ENCODE results near the gene KCTD21.
"Not testable (repeated sequence)": the region's sequence is repeated elsewhere in the genome, so short reads cannot be mapped to it uniquely, and the experiment has no call there.

Gene KCTD21

DNA sequence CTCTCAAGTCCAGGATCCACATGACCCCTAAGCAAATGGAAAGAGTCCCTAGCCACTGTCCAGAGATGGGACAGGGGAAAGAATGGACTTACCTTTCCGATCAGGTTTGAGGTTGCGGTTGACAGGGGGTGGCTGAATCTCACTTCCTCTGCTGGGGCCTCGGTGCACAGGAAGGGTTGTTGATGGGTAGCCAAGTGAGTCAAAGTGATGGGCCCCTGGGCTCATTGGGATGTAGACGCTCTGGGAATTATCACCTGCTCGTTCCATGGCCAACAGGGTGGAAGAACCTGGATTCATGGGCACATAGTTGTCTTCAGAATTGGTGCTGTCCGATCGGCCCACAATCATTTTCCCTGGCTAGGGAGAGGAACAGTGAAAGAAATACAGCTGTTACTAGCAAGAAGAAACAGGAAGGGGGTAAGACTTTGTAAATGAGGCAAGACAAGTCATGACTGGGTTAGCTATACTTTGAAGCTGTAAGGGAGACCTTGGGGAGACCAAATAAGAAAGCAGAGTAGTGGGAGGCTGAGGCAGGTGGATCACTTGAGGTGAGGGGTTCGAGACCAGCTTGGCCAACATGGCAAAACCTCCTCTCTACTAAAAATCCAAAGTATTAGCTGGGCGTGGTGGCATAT is 35.0 kb upstream of the KCTD21 start:
- TF ChIP-seq, protein P1, sequence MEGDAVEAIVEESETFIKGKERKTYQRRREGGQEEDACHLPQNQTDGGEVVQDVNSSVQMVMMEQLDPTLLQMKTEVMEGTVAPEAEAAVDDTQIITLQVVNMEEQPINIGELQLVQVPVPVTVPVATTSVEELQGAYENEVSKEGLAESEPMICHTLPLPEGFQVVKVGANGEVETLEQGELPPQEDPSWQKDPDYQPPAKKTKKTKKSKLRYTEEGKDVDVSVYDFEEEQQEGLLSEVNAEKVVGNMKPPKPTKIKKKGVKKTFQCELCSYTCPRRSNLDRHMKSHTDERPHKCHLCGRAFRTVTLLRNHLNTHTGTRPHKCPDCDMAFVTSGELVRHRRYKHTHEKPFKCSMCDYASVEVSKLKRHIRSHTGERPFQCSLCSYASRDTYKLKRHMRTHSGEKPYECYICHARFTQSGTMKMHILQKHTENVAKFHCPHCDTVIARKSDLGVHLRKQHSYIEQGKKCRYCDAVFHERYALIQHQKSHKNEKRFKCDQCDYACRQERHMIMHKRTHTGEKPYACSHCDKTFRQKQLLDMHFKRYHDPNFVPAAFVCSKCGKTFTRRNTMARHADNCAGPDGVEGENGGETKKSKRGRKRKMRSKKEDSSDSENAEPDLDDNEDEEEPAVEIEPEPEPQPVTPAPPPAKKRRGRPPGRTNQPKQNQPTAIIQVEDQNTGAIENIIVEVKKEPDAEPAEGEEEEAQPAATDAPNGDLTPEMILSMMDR (IDR thresholded peaks at IDR 0.05; ENCODE audit: control insufficient read depth, extremely low read depth, insufficient read depth), result no peak
- no peak overlapping the region for H3K4me3 ChIP-seq (ENCODE audit: low read depth, low read length)
- DNase-seq (ENCODE audit: low read depth), result no peak

DNA sequence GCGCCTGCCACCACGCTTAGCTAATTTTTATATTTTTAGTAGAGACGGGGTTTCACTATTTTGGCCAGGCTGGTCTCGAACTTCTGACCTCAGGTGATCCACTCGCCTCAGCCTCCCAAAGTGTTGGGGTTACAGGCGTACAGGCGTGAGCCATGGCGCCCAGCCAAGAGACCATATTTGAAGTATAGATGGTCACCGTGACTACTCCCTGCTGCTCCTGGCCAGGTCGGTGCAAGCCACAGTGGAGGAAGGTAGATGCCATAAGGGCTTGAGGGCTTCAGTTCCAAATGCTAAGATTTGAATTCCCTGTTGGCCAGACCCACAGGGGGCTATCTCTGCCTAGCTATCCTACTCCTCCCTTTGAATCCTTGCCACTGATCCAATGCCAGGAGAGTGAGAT is 34.3 kb upstream of the KCTD21 start:
- DNase-seq (ENCODE audit: low read depth); H3K4me3 ChIP-seq (ENCODE audit: low read depth, low read length): not testable (repeated sequence)

DNA sequence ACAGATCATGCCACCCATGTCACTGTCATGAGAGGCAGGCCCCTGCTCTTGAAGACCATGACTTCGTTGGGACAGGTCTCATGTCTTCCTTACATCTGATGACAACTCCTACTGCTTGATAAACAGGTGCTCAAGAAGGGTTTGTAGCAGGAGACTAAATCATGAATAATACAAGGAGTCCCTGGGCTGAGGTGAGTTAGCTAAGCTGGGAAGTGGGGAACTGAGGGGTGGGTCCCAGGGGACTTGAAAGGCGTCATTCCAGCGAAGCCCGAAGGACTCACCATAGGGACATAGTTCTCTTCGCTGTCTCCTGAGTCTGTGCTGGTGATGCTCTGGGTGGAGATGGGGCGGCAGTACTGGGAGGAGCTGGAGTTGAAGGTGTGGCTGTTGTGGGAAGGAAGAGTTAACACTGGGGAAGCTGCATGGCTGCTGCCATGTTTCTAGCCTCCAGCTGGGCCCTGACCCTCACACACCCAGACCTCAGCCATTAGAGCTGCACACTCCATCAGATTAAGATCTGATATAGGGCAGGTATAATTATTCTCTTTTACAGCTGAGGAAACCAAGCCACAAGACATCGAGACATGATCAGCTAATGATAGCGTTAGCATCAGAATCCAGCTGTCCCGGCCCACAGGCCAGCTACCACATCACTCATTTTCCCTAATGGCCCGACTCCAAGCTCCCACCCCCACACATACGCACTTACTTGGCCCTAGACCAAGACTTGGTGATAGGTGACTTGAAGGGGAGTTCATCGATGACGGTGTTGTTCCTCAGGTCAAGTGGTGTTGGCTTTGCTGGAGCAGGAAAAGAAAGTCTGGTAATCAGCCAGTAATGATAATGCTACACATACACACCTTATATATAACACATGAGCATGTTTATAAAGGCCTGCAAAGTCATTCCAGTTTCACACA is 33.2 kb upstream of the KCTD21 start:
- H3K4me3 ChIP-seq (ENCODE audit: low read depth, low read length), result no peak overlapping the region
- TF ChIP-seq, protein P1 (IDR thresholded peaks at IDR 0.05; ENCODE audit: control insufficient read depth, extremely low read depth, insufficient read depth), result no peak
- DNase-seq (ENCODE audit: low read depth), result no peak

DNA sequence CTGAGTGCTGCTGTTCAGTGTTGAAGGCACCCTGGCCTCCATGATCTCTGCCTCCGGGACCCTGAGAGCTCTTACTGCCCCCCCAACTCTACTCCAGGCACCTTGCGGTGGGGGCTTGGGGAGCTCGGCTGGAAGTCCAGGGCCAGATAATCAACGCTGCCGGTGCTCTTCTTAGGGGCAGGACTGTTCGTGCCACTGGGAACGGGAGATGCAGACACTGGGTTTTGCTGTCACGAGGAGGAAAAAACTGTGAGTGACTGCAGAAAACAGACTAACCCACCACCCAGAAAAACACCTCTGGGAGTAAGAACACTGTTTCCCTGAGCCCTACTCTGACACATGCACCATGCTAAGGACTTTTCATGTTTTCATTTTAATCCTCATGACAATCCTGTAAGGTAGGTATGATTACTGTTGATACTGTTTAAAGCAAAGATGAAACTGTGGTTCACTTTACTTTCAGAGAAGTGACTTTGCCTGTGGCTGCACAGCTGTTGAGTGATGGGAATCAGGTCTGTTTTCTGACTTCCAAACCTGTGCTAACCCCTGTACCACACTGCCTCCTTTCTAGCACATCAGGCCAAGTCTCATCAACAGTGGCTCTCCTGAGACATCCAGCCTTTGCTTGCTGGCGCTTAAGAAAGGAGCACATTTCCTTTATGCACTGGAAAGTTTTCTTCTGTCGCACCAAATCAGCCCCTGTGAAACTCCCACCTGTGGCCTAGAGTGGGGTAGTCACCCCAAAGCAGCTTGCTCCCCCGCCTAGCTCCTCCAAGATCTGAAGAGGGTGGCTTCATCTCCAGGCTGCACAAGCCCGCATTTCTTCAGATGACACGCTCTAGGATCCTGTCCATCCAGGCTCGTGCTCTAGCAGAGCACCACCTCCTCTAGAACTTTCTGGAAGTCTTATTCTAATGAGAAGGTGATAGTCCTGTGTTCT is 32.1 kb upstream of the KCTD21 start:
- no peak overlapping the region for H3K4me3 ChIP-seq (ENCODE audit: low read depth, low read length)
- no peak for DNase-seq (ENCODE audit: low read depth)
- TF ChIP-seq, protein P1 (IDR thresholded peaks at IDR 0.05; ENCODE audit: control insufficient read depth, extremely low read depth, insufficient read depth), result no peak

- no peak for DNase-seq (ENCODE audit: low read depth)
- TF ChIP-seq, protein P1 (IDR thresholded peaks at IDR 0.05; ENCODE audit: control insufficient read depth, extremely low read depth, insufficient read depth), result no peak
- no peak overlapping the region for H3K4me3 ChIP-seq (ENCODE audit: low read depth, low read length)
These were observed 31.2 kb upstream of the KCTD21 start for GRCh38 chr11:78219493-78220217.

GRCh38 chr11:78218707-78219492 is 30.5 kb upstream of the KCTD21 start:
- H3K4me3 ChIP-seq (ENCODE audit: low read depth, low read length), result no peak overlapping the region
- TF ChIP-seq, protein P1 (IDR thresholded peaks at IDR 0.05; ENCODE audit: control insufficient read depth, extremely low read depth, insufficient read depth), result no peak
- no peak for DNase-seq (ENCODE audit: low read depth)
